Stomach (tissue), 4 donors: ENCODE measurements around the gene GALNT13.

ENCODE experiments used
- CTCF ChIP-seq, 7 experiments: fragments of 450-650 bp in 4 of 7; fragments of 200-600 bp in 3 of 7; sonication (generic) in 3 of 7; IDR thresholded peaks; one replicate each; pipeline ENCODE4 v1.5.1; 2016 to 2019; ENCODE audit warnings: antibody characterized with exemption in 7 of 7, control low read depth in 2 of 7, mild to moderate bottlenecking in 1 of 7
- EP300 ChIP-seq: sonication (generic); formaldehyde crosslinking; IDR thresholded peaks from one replicate; pipeline ENCODE4 v1.6.1; 2017; ENCODE audit warnings: antibody characterized with exemption
- POLR2A ChIP-seq, 4 donors: fragments of 450-650 bp; IDR thresholded peaks; one replicate each; pipeline ENCODE4 v1.6.1; 2016; ENCODE audit warnings: antibody characterized with exemption in 4 of 4, control low read depth in 2 of 4, mild to moderate bottlenecking in 1 of 4, moderate library complexity in 1 of 4
- POLR2AphosphoS5 ChIP-seq, 3 donors: sonication (generic); formaldehyde crosslinking; IDR thresholded peaks; one replicate each; pipeline ENCODE4 v1.6.1; 2016; ENCODE audit warnings: antibody characterized with exemption in 3 of 3

GRCh38 chr2:154143105-154143504, 271.4 kb downstream of the GALNT13 start:
- TF ChIP-seq POLR2A (IDR thresholded peaks at IDR 0.05) (no peak), CTCF (IDR thresholded peaks at IDR 0.05) (no peak), EP300 (no peak), POLR2AphosphoS5 (IDR thresholded peaks at IDR 0.05) (no peak)
